ENCODE measurements around the gene ZNF518B. TPM values are rescaled to one million over a fixed set of nuclear protein-coding genes. Genes with fewer than 3 reads are reported as not detected.

ZNF518B gene
- total RNA-seq, 4 donors from 2014 or later, result 3.2 to 23.5 (median 12.5) TPM

GRCh38 chr4:10454726-10455125, 2.5 kb downstream of the ZNF518B start:
- no peaks in the 10 kb centered on the region for H3K9me3 ChIP-seq
- 95% methylated on average over 6 of the region's 6 CpGs; no CpG with 5 or more reads in 1 of the 2 donors for WGBS, 2 donors (ENCODE audit: low coverage in 1 of 2)
- in situ Hi-C loops (cut with MboI; ENCODE audit: low pct_ligation_motif_present in 1 of 4, low pct_unique_long_range_greater_than_20kb in 1 of 4, low sequenced_read_pairs in 3 of 4) (no loop called here), intact Hi-C loops (cut with DNase I; ENCODE audit: low total_unique reads) (no loop called here)
- H3K4me3 ChIP-seq, result no peak overlapping the region
- H3K36me3 ChIP-seq, result peaks cover 0 to 11% (median 4%) of the 10 kb centered on the region in 4 donors
- no peak for TF ChIP-seq POLR2AphosphoS5 (IDR thresholded peaks at IDR 0.05)
- peaks cover 0 to 14% (median 7%) of the 10 kb centered on the region in 4 donors for H3K4me1 ChIP-seq
- peaks cover 10% of the 10 kb centered on the region for H3K27me3 ChIP-seq
- H3K27ac ChIP-seq, result no peak overlapping the region
- no peak for DNase-seq

GRCh38 chr4:10454121-10454520, 3.1 kb downstream of the ZNF518B start:
- no peak for DNase-seq
- no peaks in the 10 kb centered on the region for H3K9me3 ChIP-seq
- 100% methylated on average over 1 of the region's 1 CpG; no CpG with 5 or more reads in 1 of the 2 donors for WGBS, 2 donors (ENCODE audit: low coverage in 1 of 2)
- H3K27me3 ChIP-seq, result peaks cover 9% of the 10 kb centered on the region
- TF ChIP-seq EP300 (IDR thresholded peaks at IDR 0.05; ENCODE audit: low read depth), result no peak
- TF ChIP-seq POLR2A (IDR thresholded peaks at IDR 0.05), result no peak
- TF ChIP-seq CTCF (IDR thresholded peaks at IDR 0.05), result no peak
- TF ChIP-seq POLR2AphosphoS5 (IDR thresholded peaks at IDR 0.05), result no peak
- H3K4me1 ChIP-seq, result peaks cover 0 to 14% (median 7%) of the 10 kb centered on the region in 4 donors
- no peak overlapping the region for H3K4me3 ChIP-seq
- in situ Hi-C loops (cut with MboI; ENCODE audit: low pct_ligation_motif_present in 1 of 4, low pct_unique_long_range_greater_than_20kb in 1 of 4, low sequenced_read_pairs in 3 of 4) (no loop called here), intact Hi-C loops (cut with DNase I; ENCODE audit: low total_unique reads) (no loop called here)
- H3K27ac ChIP-seq, result no peak overlapping the region
- peaks cover 0 to 11% (median 4%) of the 10 kb centered on the region in 4 donors for H3K36me3 ChIP-seq

GRCh38 chr4:10448991-10449390, 8.2 kb downstream of the ZNF518B start:
- TF ChIP-seq POLR2AphosphoS5 (IDR thresholded peaks at IDR 0.05), result no peak
- TF ChIP-seq EP300 (IDR thresholded peaks at IDR 0.05; ENCODE audit: low read depth), result no peak
- peaks cover 7 to 23% of the 10 kb centered on the region in 2 donors for H3K9me3 ChIP-seq
- no peaks in the 10 kb centered on the region for H3K4me1 ChIP-seq
- no peaks in the 10 kb centered on the region for H3K27me3 ChIP-seq
- H3K27ac ChIP-seq, result no peak overlapping the region
- 97 to 100% methylated on average over 1 to 5 of the region's 5 CpGs for WGBS, 2 donors (ENCODE audit: low coverage in 1 of 2)
- peaks cover 0 to 32% (median 13%) of the 10 kb centered on the region in 4 donors for H3K36me3 ChIP-seq
- DNase-seq, result no peak
- H3K4me3 ChIP-seq, result no peak overlapping the region
- intact Hi-C loops (cut with DNase I; ENCODE audit: low total_unique reads) (no loop called here), in situ Hi-C loops (cut with MboI; ENCODE audit: low pct_ligation_motif_present in 1 of 4, low pct_unique_long_range_greater_than_20kb in 1 of 4, low sequenced_read_pairs in 3 of 4) (no loop called here)

- in situ Hi-C loops (cut with MboI; ENCODE audit: low pct_ligation_motif_present in 1 of 4, low pct_unique_long_range_greater_than_20kb in 1 of 4, low sequenced_read_pairs in 3 of 4), result no loop called here
- no peak for DNase-seq
- H3K27me3 ChIP-seq, result no peaks in the 10 kb centered on the region
- peaks cover 0 to 23% (median 7%) of the 10 kb centered on the region in 4 donors for H3K36me3 ChIP-seq
- peaks cover 18 to 35% of the 10 kb centered on the region in 2 donors for H3K9me3 ChIP-seq
- H3K4me1 ChIP-seq, result no peaks in the 10 kb centered on the region
- no peak overlapping the region for H3K4me3 ChIP-seq
- no peak overlapping the region for H3K27ac ChIP-seq
- WGBS, 2 donors (ENCODE audit: low coverage in 1 of 2), result 95 to 98% methylated on average over 5 of the region's 5 CpGs
- TF ChIP-seq CTCF (IDR thresholded peaks at IDR 0.05), result no peak
- no peak for TF ChIP-seq POLR2AphosphoS5 (IDR thresholded peaks at IDR 0.05)
- no peak for TF ChIP-seq EP300 (IDR thresholded peaks at IDR 0.05; ENCODE audit: low read depth)
- no peak for TF ChIP-seq POLR2A (IDR thresholded peaks at IDR 0.05)
- intact Hi-C loops (cut with DNase I; ENCODE audit: low total_unique reads), result no loop called here
Observed at GRCh38 chr4:10442976-10443375, 14.2 kb downstream of the ZNF518B start.

- 94 to 96% methylated on average over 2 to 4 of the region's 4 CpGs for WGBS, 2 donors (ENCODE audit: low coverage in 1 of 2)
- peaks cover 18 to 32% of the 10 kb centered on the region in 2 donors for H3K9me3 ChIP-seq
- H3K4me3 ChIP-seq, result no peak overlapping the region
- intact Hi-C loops (cut with DNase I; ENCODE audit: low total_unique reads), result no loop called here
- TF ChIP-seq POLR2A (IDR thresholded peaks at IDR 0.05), result no peak
- in situ Hi-C loops (cut with MboI; ENCODE audit: low pct_ligation_motif_present in 1 of 4, low pct_unique_long_range_greater_than_20kb in 1 of 4, low sequenced_read_pairs in 3 of 4), result no loop called here
- no peak overlapping the region for H3K27ac ChIP-seq
- no peaks in the 10 kb centered on the region for H3K27me3 ChIP-seq
- H3K36me3 ChIP-seq, result peaks cover 0 to 21% (median 6%) of the 10 kb centered on the region in 4 donors
- no peak for DNase-seq
- H3K4me1 ChIP-seq, result no peaks in the 10 kb centered on the region
Observed at GRCh38 chr4:10441512-10441911, 15.7 kb downstream of the ZNF518B start.

- intact Hi-C loops (cut with DNase I; ENCODE audit: low total_unique reads), result no loop called here
- peaks cover 10 to 13% of the 10 kb centered on the region in 2 donors for H3K9me3 ChIP-seq
- in situ Hi-C loops (cut with MboI; ENCODE audit: low pct_ligation_motif_present in 1 of 4, low pct_unique_long_range_greater_than_20kb in 1 of 4, low sequenced_read_pairs in 3 of 4), result no loop called here
- DNase-seq, result no peak
- no peaks in the 10 kb centered on the region for H3K4me1 ChIP-seq
- TF ChIP-seq EP300 (IDR thresholded peaks at IDR 0.05; ENCODE audit: low read depth), result no peak
- no peak for TF ChIP-seq POLR2AphosphoS5 (IDR thresholded peaks at IDR 0.05)
- no peak for TF ChIP-seq CTCF (IDR thresholded peaks at IDR 0.05)
- TF ChIP-seq POLR2A (IDR thresholded peaks at IDR 0.05), result no peak
- no peak overlapping the region for H3K4me3 ChIP-seq
- no peaks in the 10 kb centered on the region for H3K27me3 ChIP-seq
- WGBS, 2 donors (ENCODE audit: low coverage in 1 of 2), result 71 to 76% methylated on average over 1 of the region's 1 CpG
- no peak overlapping the region for H3K27ac ChIP-seq
- no peaks in the 10 kb centered on the region for H3K36me3 ChIP-seq
Observed at GRCh38 chr4:10438924-10439323, 18.3 kb downstream of the ZNF518B start.

Measured in transverse colon (tissue), 4 donors.